Cardiac fibroblast (primary cell): ENCODE measurements around the gene MICB.

Experiments used
- DNase-seq, 2 donors: peaks; one replicate each; pipeline versions ENCODE4 v3.0.0 to v3.0.0-alpha.2; 2010; ENCODE audit warnings: low read depth in 2 of 2
- H3K4me3 ChIP-seq, 2 donors: replicated peaks in 1 of 2; 1 replicate in 1 of 2; 2 replicates in 1 of 2; pipeline ENCODE4 v1.5.1; 2011; ENCODE audit warnings: low read depth in 2 of 2, low read length in 2 of 2, mild to moderate bottlenecking in 2 of 2, moderate library complexity in 1 of 2
- CTCF ChIP-seq: IDR thresholded peaks from one replicate; pipeline ENCODE4 v1.5.1; 2011; ENCODE audit warnings: low read depth, mild to moderate bottlenecking, low read length, inconsistent platforms

MICB gene

GRCh38 chr6:31558631-31559500 is 60.9 kb downstream of the MICB start:
- DNase-seq, result peak; percentile 55 to 58
- no peak overlapping the region for H3K4me3 ChIP-seq
- no peak for TF ChIP-seq CTCF

GRCh38 chr6:31559606-31559957 is 61.6 kb downstream of the MICB start:
- no peak for DNase-seq
- H3K4me3 ChIP-seq, result no peak overlapping the region
- no peak for TF ChIP-seq CTCF

GRCh38 chr6:31559958-31560696 is 62.2 kb downstream of the MICB start:
- TF ChIP-seq CTCF, result no peak
- DNase-seq, result peak; percentile 76 to 80
- H3K4me3 ChIP-seq, result no peak overlapping the region

- DNase-seq, result no peak
- TF ChIP-seq CTCF, result no peak
- H3K4me3 ChIP-seq, result no peak overlapping the region
These were observed 62.7 kb downstream of the MICB start for GRCh38 chr6:31560697-31561058.
